Measurements from ENCODE around the gene MAPK10.

Gene MAPK10

DNA sequence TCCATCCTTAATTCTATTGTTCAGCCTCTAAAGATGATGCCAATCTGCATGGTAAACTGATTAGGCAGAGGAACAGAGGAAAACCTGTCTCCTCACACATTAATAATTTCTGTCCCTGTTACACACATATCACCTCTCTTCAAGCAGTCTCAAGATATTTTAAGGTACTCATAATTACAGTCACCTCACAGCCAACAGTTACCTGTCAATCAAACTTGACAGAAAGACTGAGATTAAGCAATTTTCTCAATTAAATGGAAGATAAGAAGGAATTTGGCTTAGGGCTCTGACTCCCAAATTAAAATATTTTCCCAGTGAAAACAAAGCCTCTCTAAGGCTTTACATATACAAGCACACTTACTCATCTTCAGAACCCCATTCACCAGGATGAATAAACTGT is 85.2 kb downstream of the MAPK10 start:
- no peak for DNase-seq (ENCODE audit: low read depth)

DNA sequence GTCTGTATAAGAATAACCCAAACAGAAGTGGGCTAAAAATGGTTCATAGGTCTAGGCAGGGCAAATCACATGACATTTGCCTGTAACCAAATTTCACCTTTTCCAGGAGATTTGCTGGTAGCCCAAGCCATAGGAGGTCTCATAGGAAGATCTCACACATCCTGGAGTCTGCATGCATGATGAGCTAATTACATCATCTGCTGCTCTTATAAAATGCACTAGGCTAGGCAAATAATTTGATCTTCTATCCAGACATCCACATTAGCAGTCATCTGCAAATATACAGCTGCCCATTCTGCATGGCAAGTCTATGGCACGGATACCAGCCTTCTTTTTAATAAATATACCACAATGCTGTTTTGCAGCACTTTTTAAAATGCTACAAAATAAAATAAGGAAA is 87.2 kb downstream of the MAPK10 start:
- DNase-seq (ENCODE audit: low read depth): no peak

DNA sequence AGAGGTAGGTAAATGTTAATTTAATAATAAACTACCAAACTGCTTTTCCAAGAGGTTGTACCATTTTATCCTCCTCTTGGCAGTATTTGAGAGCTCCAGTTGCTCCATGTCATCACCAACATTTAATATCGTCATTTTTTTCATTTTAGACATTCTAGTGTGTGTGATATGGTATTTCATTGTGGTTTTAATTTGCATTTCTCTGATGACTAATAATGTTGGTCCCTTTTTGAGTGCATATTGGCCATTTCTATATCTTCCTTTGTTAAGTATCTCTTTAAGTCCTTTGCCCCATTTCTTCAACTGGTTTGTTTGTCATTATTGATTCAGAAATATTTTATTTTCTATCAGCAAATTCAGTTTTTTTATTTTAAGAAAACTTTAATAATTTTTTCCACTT is 88.8 kb downstream of the MAPK10 start:
- DNase-seq (ENCODE audit: low read depth): no peak

DNA sequence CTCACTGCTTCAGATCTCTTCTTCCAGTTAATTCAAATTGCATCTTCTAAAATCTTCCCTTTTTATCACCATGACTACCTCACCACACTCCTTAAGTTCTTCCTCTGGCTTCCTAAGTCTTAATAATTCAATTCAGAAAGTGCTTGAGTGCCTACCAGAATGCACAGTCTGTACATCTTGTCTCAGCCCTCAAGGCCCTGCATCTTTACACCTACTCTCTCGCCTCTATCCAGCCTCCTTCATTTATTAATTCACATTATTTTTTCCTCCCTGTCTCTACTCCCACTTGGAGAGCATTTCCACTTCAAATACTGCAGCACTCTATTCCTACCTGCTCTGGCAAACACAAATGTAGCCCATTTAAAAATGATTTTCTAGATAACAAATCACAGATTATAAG is 90.5 kb downstream of the MAPK10 start:
- no peak for DNase-seq (ENCODE audit: low read depth)

DNA sequence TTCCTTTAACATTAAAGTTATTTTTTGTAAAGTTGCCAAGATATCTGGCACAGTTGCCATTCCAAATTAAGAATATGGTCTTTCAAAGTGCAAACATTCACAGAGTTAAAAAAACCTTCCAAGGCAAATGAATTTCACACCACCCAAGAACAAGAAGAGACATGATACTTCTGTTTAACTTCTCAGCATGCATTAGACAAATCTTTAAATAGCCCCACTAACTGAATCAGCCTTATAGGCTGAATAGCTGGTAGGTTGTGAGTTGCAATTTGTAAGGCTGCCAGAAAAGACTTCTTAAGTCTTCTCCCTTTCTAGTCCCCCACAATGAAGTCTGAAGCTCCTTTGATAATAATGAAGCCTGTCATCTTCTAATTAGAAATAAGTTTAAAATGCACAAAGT is 95.6 kb downstream of the MAPK10 start:
- DNase-seq (ENCODE audit: low read depth): no peak

DNA sequence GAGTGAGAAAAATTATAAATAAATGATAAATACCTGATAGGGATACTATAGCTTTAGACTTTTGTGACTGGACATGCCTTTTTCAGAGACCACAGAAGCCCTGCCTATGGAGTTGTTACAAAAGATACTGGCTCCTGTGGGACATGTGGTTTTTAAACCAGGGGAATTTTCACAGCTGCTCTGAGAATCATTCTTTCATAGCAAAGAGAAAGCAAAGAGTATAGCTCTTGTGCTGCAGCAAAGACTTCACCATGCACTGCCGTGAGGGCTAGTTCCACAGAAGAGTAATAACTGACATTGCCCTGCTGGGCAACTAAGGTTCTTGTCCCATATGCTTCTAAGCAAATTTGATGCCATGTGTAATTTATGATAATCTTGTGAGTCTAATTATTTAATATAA is 98.2 kb downstream of the MAPK10 start:
- no peak for DNase-seq (ENCODE audit: low read depth)

DNA sequence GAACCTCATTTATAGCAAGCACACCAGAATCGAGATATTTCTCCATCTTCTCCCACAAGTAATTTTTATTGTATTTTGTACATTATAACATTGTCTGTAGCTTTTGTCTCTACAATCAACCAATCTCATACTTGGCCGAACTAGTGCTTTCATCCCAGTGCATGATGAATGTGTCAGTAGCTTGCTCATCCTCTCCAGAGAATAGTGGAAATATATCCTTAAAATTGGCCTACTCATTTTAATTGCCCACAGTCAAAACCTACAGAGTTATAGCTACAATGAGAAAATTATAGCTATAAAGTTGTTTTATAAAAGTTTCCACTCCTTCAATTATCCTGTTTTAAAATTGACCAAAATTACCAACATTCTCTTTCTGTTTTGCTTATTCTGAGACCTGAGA is 103.8 kb downstream of the MAPK10 start:
- DNase-seq (ENCODE audit: low read depth): no peak

DNA sequence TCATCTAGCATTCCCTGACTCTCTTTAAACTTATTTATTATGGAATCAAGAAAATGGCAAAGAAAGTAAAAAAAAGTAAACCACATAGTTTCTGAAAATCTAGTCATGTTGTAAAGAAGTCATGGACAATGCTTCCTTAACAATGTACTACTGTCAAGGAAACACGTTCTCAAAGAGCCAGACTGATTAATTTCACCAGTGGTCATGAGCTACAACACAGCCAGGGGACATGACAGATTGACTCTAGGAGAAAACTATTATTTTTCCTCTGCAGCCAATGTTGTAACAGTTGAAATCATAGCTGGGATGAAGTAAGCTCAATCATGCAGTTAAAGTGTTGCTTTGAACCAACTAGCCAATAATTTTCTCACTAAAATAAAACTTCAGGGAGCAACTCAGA is 109.2 kb downstream of the MAPK10 start:
- no peak for DNase-seq (ENCODE audit: low read depth)

DNA sequence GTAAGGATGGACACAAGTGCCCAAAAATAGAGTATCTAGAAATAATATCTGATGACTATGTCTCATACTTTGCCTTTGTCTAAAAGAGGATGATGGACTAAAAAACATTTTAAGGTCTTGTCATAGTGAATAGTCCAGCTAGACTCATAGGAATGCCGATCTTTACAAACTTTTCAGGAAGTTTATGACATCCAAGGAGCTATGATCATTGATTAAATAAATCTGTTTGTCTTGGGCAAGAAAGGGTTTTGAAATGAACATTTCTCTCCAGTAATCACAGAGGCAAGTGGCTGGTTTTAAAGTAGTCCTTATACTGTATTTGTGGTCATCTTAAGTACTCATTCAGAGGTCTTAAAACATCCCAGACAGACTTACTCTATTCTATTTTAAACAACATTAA is 109.8 kb downstream of the MAPK10 start:
- no peak for DNase-seq (ENCODE audit: low read depth)

DNA sequence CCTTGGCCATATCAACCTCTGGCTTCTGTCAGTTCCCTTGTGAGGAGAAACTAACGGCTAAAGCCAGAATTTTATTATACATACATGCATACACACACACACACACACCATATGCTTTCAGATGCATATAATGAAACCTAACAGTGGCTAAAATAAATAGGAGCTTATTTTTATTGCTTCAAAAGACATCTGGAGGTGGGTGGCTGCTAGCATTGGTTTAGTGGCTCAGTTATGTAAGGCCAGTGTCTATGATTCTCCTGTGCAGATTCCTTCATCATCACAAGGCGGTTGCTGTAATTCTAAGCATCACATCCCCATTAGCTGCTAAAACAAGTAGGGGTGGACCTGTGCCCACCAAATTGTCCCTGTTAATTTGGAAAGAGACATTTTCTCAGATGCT is 110.8 kb downstream of the MAPK10 start:
- no peak for DNase-seq (ENCODE audit: low read depth)

DNA sequence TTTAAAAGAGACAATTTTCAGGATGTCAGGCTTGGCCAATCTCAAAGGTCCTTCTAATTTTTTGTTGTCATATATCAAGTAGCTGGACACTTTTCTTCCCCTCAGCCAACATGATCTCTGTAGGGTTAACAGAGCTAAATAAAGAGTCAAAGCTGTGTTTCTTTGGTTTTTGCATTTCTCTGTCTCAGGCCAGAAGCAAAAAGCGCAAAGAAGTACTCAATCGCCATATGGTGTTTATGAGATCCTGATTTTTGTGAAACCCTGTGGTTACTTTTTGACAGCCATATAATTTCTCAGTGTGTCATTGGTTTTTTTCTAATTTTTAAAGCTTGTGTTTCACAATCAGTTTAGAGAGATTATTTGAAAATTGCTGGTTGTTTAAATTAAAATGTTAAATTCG is 111.9 kb downstream of the MAPK10 start:
- DNase-seq (ENCODE audit: low read depth): no peak

DNA sequence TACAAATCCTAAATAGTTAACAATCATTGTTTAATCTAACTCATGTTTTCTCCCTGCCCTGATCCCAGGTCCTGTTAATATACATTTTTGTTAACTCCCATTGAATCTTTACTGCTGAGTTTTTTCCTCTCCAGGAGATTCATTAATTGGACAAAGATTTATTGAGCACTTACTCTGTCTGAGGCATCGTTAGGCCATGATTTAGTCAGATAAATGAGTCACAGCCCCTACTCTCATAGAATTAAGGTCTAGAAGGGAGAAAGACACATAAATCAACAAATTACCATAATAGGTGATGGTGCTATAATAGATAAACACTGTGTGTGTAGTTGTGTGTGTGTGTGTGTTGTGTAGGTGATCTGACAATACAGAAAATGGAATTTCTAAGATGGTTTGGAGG is 112.5 kb downstream of the MAPK10 start:
- no peak for DNase-seq (ENCODE audit: low read depth)

DNA sequence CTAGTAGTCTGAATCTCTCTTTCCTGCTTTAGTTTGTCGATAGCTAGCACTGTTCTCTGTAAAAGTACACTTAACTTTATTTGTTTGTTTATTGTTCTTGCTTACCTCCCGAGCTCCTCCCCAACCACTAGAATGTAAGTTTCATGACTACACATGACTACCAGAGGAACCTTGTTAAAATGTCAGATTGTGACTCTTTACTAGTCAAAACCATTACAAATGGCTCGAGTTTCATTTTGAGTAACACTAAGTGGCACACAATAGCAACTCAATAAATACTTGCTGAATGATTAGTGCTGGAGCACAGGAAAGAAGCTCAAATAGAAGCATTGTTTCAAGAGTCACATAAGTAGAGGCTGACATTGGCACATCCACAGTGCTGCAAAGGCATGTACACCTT is 116.1 kb downstream of the MAPK10 start:
- DNase-seq (ENCODE audit: low read depth): no peak

DNA sequence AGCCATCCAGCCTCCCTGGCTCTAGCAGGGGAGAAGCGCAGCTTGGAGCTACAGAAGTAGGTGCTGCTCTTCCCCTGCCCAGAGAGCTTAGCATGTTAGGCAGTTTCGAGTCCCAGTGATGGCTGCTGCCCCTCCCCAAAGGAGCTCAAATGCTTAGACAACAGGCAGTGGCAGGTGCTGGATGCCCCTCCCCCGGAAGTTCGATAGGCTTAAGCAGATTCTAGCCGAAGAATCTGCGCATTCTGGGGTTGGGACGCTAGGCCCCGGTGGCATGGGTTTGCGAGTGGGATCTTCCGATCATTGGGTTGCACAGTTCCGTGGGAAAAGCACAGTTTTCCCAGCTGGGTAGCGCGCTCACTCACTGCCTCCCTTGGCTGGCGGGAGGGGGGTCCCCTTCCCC is 117.2 kb downstream of the MAPK10 start:
- DNase-seq (ENCODE audit: low read depth): no peak

DNA sequence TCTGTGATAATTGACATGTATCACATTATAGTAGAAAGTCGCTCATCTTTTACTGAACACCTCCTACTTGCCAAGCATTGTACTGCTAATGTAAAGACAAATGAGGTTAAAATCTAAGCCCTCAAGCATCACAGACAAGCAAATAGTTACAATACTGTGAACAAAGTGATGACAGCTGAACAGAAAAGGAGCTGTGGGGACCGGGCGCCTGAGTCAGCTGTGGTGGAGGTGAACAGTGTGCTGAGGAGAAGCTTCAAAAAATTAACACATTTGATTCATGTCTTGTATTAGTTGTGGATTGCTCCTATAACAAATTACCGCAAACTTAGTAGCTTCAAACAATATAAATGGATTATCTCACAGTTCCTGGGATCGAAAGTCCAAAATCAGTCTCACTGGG is 124.3 kb downstream of the MAPK10 start:
- no peak for DNase-seq (ENCODE audit: low read depth)

DNA sequence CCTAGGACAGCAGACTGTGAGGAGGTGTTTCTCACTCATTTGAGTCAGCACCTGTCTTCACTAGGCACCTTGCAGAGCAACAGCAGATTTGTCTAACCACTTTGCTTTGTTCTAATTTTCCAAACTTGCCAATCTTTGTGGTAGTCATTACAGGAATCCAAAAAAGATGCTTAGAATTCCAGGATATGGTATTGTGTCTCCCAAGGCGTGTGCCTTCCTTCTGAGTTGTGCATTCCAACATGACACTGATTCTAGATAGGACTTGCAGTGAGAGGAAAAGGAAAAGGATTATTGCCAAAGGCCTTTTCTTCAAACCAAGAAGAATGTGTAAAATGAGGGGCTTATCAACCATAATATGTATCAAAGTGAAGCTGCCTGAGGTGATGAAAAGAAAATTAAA is 126.2 kb downstream of the MAPK10 start:
- no peak for DNase-seq (ENCODE audit: low read depth)

DNA sequence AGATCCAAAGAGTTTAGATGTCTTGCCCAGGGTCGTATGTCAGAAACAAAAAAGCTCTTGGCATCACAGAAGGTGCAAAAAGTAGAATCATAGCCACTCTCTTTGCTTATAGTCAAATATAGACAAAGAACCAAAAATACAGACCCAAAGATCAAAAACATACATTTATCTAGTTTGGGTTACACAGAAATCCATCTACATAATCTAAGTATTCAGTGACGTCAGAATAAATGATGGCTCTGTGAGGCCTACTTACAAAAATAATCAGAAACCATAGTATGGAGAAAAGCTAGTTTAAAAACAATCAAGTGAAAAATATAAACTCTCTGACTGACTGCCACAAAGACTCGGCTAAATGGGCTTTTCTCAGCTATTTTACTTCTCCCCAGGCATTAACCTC is 126.8 kb downstream of the MAPK10 start:
- no peak for DNase-seq (ENCODE audit: low read depth)

DNA sequence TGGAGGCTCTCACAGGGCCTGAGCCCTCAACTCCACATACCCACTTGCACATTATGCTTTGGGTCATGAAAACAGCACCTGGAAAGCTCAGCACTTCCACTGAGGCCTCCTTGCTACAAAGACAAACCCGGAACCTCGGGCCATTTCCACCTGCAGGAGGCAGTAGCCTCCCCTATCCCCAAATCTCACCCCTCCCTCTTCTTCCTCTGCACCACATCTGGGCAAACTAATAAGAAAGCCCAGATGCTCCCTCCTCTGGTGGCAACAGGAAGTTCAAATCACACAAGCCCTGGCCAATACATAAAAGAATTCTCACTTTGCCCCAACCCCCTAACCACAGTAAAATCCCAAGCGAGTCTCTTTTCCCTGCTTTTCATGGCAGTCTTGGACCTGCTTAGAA is 136.4 kb downstream of the MAPK10 start:
- DNase-seq (ENCODE audit: low read depth): no peak

DNA sequence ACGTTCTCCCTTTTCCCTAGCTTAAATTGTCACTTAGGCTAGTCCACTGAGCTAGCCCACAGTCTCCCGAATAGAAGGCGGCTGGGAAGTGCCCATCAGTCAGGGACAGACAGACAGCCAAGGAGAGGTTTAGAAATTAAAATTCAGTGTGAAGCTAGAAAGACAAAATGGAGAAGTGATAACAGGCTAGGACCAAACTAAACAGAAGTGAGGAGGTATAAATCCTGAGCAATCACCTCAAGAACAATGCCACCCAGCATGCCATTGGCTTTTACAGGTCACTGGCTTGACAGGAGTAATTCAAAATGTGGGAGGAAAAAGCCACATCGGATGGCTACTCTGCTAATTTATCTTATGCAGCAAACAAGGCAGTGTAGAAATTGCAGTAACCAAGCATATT is 138.9 kb downstream of the MAPK10 start:
- no peak for DNase-seq (ENCODE audit: low read depth)

DNA sequence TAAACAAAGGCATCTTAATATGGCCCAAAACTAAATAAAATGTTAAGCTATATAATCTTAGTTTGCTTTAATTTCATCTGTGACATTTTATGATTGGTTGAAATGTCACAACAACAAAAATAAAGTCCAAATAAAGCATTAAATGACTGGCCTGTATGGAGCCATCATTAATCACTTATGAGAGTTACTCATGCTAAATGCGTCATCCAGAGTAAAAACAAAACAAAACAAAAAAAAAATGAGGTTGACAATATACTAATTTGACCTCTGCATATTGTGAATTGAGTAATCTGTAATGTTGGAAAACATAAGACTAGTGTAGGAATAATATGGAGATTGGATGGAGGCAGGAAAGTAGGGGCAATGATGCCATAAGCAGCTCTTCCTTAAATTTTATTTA is 139.7 kb downstream of the MAPK10 start:
- no peak for DNase-seq (ENCODE audit: low read depth)

DNA sequence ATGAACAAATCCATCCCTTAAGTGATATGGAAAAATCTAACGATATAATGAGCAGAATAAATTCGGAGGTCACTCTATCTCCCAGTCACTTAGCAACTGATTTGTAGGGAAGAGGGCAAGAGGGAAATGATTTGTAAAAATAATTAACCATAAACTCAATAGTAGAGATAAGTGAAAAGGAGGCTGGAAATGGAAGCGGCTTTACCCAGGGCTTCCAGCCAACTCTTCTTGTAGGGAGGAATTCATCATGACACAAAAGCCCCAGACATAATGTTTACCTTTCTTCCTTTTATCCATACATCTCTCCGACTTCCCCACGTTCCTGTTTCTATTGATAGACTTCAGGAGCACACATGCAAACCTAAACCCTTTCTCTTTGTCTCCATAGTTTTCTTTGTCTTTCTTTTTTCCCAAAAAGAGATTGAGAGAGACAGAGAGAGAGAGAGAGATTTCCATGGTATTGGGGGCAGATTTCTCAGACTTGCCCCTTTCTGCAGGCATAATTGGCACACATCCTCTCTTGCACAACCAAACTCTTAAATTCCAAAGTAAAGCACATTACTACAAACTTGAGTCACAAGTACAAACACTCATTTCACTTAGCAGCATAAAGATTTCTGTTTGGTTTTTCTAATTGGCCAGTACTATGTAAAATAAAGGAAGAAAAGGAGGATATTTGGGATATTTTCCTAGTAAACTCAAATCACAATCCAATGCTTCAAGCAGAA is 140.9 kb downstream of the MAPK10 start:
- DNase-seq (ENCODE audit: low read depth): no peak

DNA sequence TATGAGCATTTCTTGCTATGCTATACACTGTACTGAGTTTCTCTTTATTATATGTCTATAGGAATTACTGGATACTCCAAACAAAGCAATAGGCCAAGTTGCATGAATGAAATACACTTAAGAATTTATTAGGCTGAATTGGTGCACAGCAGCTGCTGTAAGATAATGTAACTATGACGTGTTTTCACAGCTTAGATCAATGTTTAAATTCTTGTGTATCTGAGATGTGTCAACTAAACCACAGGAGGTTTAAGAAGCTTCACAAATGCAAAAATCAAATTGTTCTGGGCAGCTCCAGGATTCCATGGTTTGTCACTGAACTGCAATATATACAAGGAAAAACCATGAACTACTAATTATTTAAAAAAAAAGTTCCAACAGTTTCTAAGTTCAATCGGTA is 156.7 kb downstream of the MAPK10 start:
- no peak for DNase-seq (ENCODE audit: low read depth)

DNA sequence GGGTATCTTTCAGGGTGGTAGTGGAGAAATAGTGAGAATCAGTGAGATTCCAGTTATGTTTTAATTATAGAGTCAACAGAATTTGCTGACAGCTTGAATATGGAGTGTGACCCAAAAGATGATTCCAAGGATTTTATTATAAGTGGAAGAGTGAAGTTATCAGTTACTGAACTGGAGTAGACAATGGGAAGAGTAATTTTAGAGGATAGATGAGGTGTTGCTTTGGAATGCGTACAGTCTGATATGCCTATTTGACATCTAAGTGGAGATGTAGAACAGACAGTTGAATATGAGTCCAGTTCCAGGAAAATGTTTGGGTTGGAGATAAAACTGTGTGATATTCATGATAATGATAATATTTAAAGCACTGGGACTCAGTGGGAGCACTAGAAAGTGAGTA is 174.2 kb downstream of the MAPK10 start:
- no peak for DNase-seq (ENCODE audit: low read depth)

DNA sequence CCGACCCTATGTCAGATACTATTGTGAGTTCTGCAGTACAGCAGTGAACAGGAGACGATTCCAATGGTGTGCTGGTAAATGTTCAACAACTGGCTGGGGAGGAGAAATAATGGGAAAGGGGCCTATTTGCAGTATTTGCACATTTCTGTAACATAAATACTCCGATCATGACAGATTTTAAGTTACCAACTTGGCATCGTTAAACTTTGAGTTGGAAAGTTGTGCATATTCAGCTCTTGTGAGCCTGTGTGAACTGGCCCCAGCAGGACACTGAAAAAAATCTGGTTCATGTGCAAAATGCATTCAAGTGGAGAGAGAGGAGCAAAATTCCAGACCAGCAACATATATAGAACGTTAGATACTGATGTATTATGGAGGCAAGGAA is 175.0 kb downstream of the MAPK10 start:
- no peak for DNase-seq (ENCODE audit: low read depth)

All from GM04503 (cell line).